ENCODE data around the gene ATP2A3.

Gene ATP2A3

GRCh38 chr17:3990386-3991127 lies 26.3 kb upstream of the ATP2A3 start:
- DNase-seq: no peak

- no peak for DNase-seq
These were observed 25.0 kb upstream of the ATP2A3 start for GRCh38 chr17:3989041-3989886.

- DNase-seq: no peak
These were observed 24.2 kb upstream of the ATP2A3 start for GRCh38 chr17:3988297-3989040.

- DNase-seq: no peak
These were observed 22.7 kb upstream of the ATP2A3 start for GRCh38 chr17:3986939-3987335.

- DNase-seq: no peak
These were observed 22.2 kb upstream of the ATP2A3 start for GRCh38 chr17:3986270-3986938.

- no peak for DNase-seq
These were observed 21.6 kb upstream of the ATP2A3 start for GRCh38 chr17:3985846-3986245.

GRCh38 chr17:3983606-3984484 lies 19.6 kb upstream of the ATP2A3 start:
- DNase-seq: no peak

GRCh38 chr17:3982541-3983017 lies 18.3 kb upstream of the ATP2A3 start:
- DNase-seq: no peak

GRCh38 chr17:3982113-3982512 lies 17.9 kb upstream of the ATP2A3 start:
- DNase-seq: no peak

- DNase-seq: no peak
These were observed 17.2 kb upstream of the ATP2A3 start for GRCh38 chr17:3981455-3981854.

- no peak for DNase-seq
These were observed 16.3 kb upstream of the ATP2A3 start for GRCh38 chr17:3980381-3981014.

- no peak for DNase-seq
These were observed 15.0 kb upstream of the ATP2A3 start for GRCh38 chr17:3979290-3979611.

GRCh38 chr17:3978421-3979289 lies 14.4 kb upstream of the ATP2A3 start:
- no peak for DNase-seq

- no peak for DNase-seq
These were observed 13.2 kb upstream of the ATP2A3 start for GRCh38 chr17:3977387-3977786.

- no peak for DNase-seq
These were observed 12.5 kb upstream of the ATP2A3 start for GRCh38 chr17:3976675-3977171.

- no peak for DNase-seq
These were observed 10.7 kb upstream of the ATP2A3 start for GRCh38 chr17:3974980-3975379.

- no peak for DNase-seq
These were observed 10.0 kb upstream of the ATP2A3 start for GRCh38 chr17:3974138-3974687.

- DNase-seq: no peak
These were observed 9.4 kb upstream of the ATP2A3 start for GRCh38 chr17:3973495-3974137.

- no peak for DNase-seq
These were observed 8.7 kb upstream of the ATP2A3 start for GRCh38 chr17:3972931-3973330.
